HCT116 (cell line): ENCODE data around the gene PHF2. TPM values are rescaled to one million over a fixed set of nuclear protein-coding genes. Genes with fewer than 3 reads are reported as not detected.

Experiments
- ATAC-seq: fragments of 200-7000 bp; cut with Tn5 transposase; 2 replicates; pipeline ENCODE4 v1.9.1; 2020; ENCODE audit warnings: mild to moderate bottlenecking, moderate library complexity
- BruUV-seq: library from RNA; stranded (reverse); fragments of 400-500 nt; replicated peaks from 2 replicates; lab custom pipeline; 2021; lab: Mats Ljungman, UMichigan
- CTCF ChIA-PET: fragments of 300-600 bp; sonication (Branson Sonifier 250); formaldehyde crosslinking; loops from one replicate; lab custom pipeline; 2021; ENCODE audit warnings: antibody characterized with exemption; lab: Charles Lee
- POLR2A ChIA-PET: fragments of 300-600, 350-600 bp; sonication (Branson Sonifier 250); formaldehyde crosslinking; loops from one replicate; lab custom pipeline; 2021; ENCODE audit warnings: antibody characterized with exemption; lab: Charles Lee
- RAD21 ChIA-PET, 2 experiments: fragments of 300-600 bp; sonication (Branson Sonifier 250); formaldehyde crosslinking; loops; one replicate each; lab custom pipeline; 2023; ENCODE audit warnings: low total read pairs in 2 of 2; ENCODE audit not compliant: uncharacterized antibody in 2 of 2, unreplicated experiment in 2 of 2, low non-redundant PET in 1 of 2; lab: Charles Lee
- DNase-seq: peaks from one replicate; pipeline ENCODE4 v3.0.0-alpha.2; 2010; ENCODE audit warnings: low read depth, low spot score
- H2AFZ ChIP-seq: fragments of 200-600 bp; shearing (Covaris generic), sonication (generic); 2 replicates; pipeline ENCODE4 v1.6.1; 2017; ENCODE audit warnings: low read depth, mixed run types, mixed read lengths, antibody characterized with exemption, low read length; ENCODE audit not compliant: poor library complexity, severe bottlenecking
- H3K27ac ChIP-seq: 2 replicates; pipeline ENCODE4 v1.5.1; 2012; ENCODE audit warnings: low read depth, low read length
- H3K27me3 ChIP-seq: fragments of 200-600 bp; sonication (generic); 2 replicates; pipeline ENCODE4 v1.6.1; 2016; ENCODE audit warnings: mixed run types, low read length, mixed read lengths; ENCODE audit not compliant: insufficient read depth
- H3K36me3 ChIP-seq, 2 experiments: fragments of 200-500 bp in 1 of 2; fragments of 200-600 bp in 1 of 2; sonication (Bioruptor generic) in 1 of 2; sonication (generic) in 1 of 2; 2 replicates each; pipeline versions ENCODE4 v1.5.1 to v1.6.1; 2014 to 2016; ENCODE audit warnings: low read length in 2 of 2, inconsistent platforms in 1 of 2, mixed read lengths in 1 of 2, mixed run types in 1 of 2; ENCODE audit not compliant: insufficient read depth in 2 of 2, control insufficient read depth in 1 of 2
- H3K4me1 ChIP-seq, 2 experiments: fragments of 200-600 bp in 1 of 2; sonication (generic) in 1 of 2; 2 replicates each; pipeline versions ENCODE4 v1.5.1 to v1.6.1; 2012 to 2017; ENCODE audit warnings: low read length in 2 of 2, inconsistent platforms in 1 of 2, mild to moderate bottlenecking in 1 of 2, mixed read lengths in 1 of 2, mixed run types in 1 of 2, moderate library complexity in 1 of 2; ENCODE audit not compliant: insufficient read depth in 2 of 2, control insufficient read depth in 1 of 2
- H3K4me2 ChIP-seq: fragments of 200-600 bp; sonication (generic); 2 replicates; pipeline ENCODE4 v1.6.1; 2017; ENCODE audit warnings: mixed run types, low read length, mixed read lengths
- H3K4me3 ChIP-seq, 2 experiments: fragments of 200-600 bp in 1 of 2; sonication (generic) in 1 of 2; replicated peaks in 1 of 2; 2 replicates each; pipeline ENCODE4 v1.5.1; 2011 to 2016; ENCODE audit warnings: low read length in 2 of 2, control low read depth in 1 of 2, low read depth in 1 of 2, mild to moderate bottlenecking in 1 of 2, mixed read lengths in 1 of 2, mixed run types in 1 of 2
- H3K79me2 ChIP-seq: fragments of 200-600 bp; sonication (generic); 2 replicates; pipeline ENCODE4 v1.6.1; 2017; ENCODE audit warnings: mild to moderate bottlenecking, mixed run types, low read length, moderate library complexity, mixed read lengths; ENCODE audit not compliant: insufficient read depth
- H3K9ac ChIP-seq: fragments of 200-600 bp; sonication (generic); 2 replicates; pipeline ENCODE4 v1.6.1; 2016; ENCODE audit warnings: low read length, mixed read lengths
- H3K9me2 ChIP-seq: fragments of 200-600 bp; sonication (generic), shearing (Covaris generic); 2 replicates; pipeline ENCODE4 v1.6.1; 2017; ENCODE audit warnings: mixed run types, mild to moderate bottlenecking, moderate library complexity; ENCODE audit not compliant: insufficient read depth
- H3K9me3 ChIP-seq, 2 experiments: fragments of 200-500 bp in 1 of 2; fragments of 200-600 bp in 1 of 2; sonication (Bioruptor generic) in 1 of 2; sonication (generic) in 1 of 2; 2 replicates each; pipeline ENCODE4 v1.6.1; 2014 to 2017; ENCODE audit warnings: low read length in 2 of 2, mixed read lengths in 2 of 2, inconsistent platforms in 1 of 2, low read depth in 1 of 2, mild to moderate bottlenecking in 1 of 2, mixed run types in 1 of 2, moderate library complexity in 1 of 2; ENCODE audit not compliant: control insufficient read depth in 1 of 2, insufficient read depth in 1 of 2
- H4K20me1 ChIP-seq: fragments of 200-600 bp; sonication (generic), shearing (Covaris generic); 2 replicates; pipeline ENCODE4 v1.6.1; 2017; ENCODE audit warnings: mixed run types, mild to moderate bottlenecking, moderate library complexity; ENCODE audit not compliant: insufficient read depth
- CEBPB ChIP-seq: IDR thresholded peaks from 2 replicates; pipeline ENCODE4 v1.6.1; 2012; ENCODE audit warnings: low read depth
- EZH2 ChIP-seq: fragments of 200-600 bp; sonication (generic); IDR thresholded peaks from 2 replicates; pipeline ENCODE4 v1.6.1; 2017; ENCODE audit warnings: antibody characterized with exemption, mixed run types
- FOSL1 ChIP-seq: IDR thresholded peaks from 2 replicates; pipeline ENCODE4 v1.6.1; 2012; ENCODE audit warnings: low read depth
- JUND ChIP-seq: IDR thresholded peaks from 2 replicates; pipeline ENCODE4 v1.6.1; 2012
- SIN3A ChIP-seq: IDR thresholded peaks from 2 replicates; pipeline ENCODE4 v1.6.1; 2012; ENCODE audit warnings: low read depth
- SRF ChIP-seq: IDR thresholded peaks from 2 replicates; pipeline ENCODE4 v1.6.1; 2012; ENCODE audit warnings: low read depth
- TCF7L2 ChIP-seq: IDR thresholded peaks from 2 replicates; pipeline ENCODE4 v1.7.0; 2011; ENCODE audit warnings: borderline replicate concordance, inconsistent platforms; ENCODE audit not compliant: insufficient read depth, insufficient read length; ENCODE audit errors: extremely low read depth
- ZFX ChIP-seq: fragments of 450-650 bp; IDR thresholded peaks from 2 replicates; pipeline ENCODE4 v1.6.1; 2017
- intact Hi-C: fragments of 100-400 bp; cut with micrococcal nuclease; formaldehyde crosslinking; loops from 2 replicates; pipeline ENCODE4 v1.10.0; 2022
- total RNA-seq: library from RNA; stranded (reverse); gene quantifications from one replicate; pipeline ENCODE4 v1.2.1, GENCODE V29; 2021; ENCODE audit not compliant: unreplicated experiment
- TF ChIP-seq, protein P1 (sequence below): IDR thresholded peaks from 2 replicates; pipeline ENCODE4 v1.6.1; 2012; ENCODE audit warnings: low read depth

The PHF2 gene
- total RNA-seq, 1 experiment from 2014 or later = 20.6 TPM

DNA sequence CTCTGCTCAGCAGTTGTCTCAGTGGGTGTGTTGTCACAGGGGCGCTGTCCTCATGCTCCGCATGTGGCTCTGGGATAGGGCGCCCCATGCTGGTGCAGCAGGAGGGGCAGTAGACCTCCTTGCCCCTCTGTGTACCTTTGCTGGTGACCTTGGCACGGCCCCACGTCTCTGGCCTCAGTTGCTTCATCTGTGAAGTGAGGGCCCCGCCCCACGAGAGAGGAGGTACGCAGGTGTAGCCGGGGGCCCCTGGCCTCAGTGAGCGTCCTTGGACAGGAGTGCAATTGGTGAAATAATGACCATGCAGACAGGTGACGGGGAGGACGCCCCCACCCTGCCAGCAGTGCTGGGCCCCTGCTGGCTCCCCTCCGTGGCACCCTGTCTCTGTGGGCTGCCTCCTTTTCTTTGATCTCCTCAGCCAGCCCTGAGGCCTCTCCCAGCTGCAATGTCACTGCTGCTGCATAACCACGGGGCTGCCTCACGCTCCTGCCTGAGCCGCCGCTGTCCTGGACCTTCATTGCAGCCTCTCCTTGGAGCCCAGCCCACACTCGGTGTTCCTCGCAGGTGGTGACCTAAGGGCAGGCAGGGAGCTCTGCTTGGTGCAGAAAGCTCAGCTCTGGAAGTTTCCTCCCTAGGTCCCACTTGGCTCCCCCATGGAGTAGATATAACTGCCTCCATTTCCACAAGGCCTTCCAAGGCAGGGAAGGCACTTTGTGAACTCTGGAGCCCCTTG is 57.3 kb downstream of the PHF2 start:
- BruUV-seq = no TSS peak

More for the DNA sequence above, 57.3 kb downstream of the PHF2 start:
- no peak for DNase-seq
- H3K27me3 ChIP-seq = no peaks in the 10 kb centered on the region
- no peak overlapping the region for H3K4me2 ChIP-seq
- no peak for ATAC-seq
- no peaks in the 10 kb centered on the region for H4K20me1 ChIP-seq
- H2AFZ ChIP-seq = no peak overlapping the region
- intact Hi-C loops = no loop called here
- no peak for TF ChIP-seq JUND
- TF ChIP-seq TCF7L2 = no peak
- no peak for TF ChIP-seq FOSL1
- no peak for TF ChIP-seq CEBPB
- TF ChIP-seq SIN3A = no peak
- TF ChIP-seq ZFX = no peak
- TF ChIP-seq EZH2 = no peak
- TF ChIP-seq, protein P1, sequence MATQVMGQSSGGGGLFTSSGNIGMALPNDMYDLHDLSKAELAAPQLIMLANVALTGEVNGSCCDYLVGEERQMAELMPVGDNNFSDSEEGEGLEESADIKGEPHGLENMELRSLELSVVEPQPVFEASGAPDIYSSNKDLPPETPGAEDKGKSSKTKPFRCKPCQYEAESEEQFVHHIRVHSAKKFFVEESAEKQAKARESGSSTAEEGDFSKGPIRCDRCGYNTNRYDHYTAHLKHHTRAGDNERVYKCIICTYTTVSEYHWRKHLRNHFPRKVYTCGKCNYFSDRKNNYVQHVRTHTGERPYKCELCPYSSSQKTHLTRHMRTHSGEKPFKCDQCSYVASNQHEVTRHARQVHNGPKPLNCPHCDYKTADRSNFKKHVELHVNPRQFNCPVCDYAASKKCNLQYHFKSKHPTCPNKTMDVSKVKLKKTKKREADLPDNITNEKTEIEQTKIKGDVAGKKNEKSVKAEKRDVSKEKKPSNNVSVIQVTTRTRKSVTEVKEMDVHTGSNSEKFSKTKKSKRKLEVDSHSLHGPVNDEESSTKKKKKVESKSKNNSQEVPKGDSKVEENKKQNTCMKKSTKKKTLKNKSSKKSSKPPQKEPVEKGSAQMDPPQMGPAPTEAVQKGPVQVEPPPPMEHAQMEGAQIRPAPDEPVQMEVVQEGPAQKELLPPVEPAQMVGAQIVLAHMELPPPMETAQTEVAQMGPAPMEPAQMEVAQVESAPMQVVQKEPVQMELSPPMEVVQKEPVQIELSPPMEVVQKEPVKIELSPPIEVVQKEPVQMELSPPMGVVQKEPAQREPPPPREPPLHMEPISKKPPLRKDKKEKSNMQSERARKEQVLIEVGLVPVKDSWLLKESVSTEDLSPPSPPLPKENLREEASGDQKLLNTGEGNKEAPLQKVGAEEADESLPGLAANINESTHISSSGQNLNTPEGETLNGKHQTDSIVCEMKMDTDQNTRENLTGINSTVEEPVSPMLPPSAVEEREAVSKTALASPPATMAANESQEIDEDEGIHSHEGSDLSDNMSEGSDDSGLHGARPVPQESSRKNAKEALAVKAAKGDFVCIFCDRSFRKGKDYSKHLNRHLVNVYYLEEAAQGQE = no peak
- TF ChIP-seq SRF = no peak
- ChIA-PET CTCF (no interaction called here), POLR2A (no interaction called here), RAD21 (no interaction called here)
- H3K4me3 ChIP-seq = no peak overlapping the region
- H3K27ac ChIP-seq = no peak overlapping the region
- no peaks in the 10 kb centered on the region for H3K4me1 ChIP-seq
- H3K79me2 ChIP-seq = no peaks in the 10 kb centered on the region
- no peaks in the 10 kb centered on the region for H3K9me3 ChIP-seq
- H3K36me3 ChIP-seq = peaks cover 0 to 5% of the 10 kb centered on the region in 2 experiments; a peak in 1 of 4 replicates
- H3K9ac ChIP-seq = no peak overlapping the region
- H3K9me2 ChIP-seq = no peaks in the 10 kb centered on the region
